ENCODE measurements around the gene E2F4.
A peak's percentile ranks its signal among the peaks of the same experiment; 100 is the strongest.

Gene E2F4

DNA sequence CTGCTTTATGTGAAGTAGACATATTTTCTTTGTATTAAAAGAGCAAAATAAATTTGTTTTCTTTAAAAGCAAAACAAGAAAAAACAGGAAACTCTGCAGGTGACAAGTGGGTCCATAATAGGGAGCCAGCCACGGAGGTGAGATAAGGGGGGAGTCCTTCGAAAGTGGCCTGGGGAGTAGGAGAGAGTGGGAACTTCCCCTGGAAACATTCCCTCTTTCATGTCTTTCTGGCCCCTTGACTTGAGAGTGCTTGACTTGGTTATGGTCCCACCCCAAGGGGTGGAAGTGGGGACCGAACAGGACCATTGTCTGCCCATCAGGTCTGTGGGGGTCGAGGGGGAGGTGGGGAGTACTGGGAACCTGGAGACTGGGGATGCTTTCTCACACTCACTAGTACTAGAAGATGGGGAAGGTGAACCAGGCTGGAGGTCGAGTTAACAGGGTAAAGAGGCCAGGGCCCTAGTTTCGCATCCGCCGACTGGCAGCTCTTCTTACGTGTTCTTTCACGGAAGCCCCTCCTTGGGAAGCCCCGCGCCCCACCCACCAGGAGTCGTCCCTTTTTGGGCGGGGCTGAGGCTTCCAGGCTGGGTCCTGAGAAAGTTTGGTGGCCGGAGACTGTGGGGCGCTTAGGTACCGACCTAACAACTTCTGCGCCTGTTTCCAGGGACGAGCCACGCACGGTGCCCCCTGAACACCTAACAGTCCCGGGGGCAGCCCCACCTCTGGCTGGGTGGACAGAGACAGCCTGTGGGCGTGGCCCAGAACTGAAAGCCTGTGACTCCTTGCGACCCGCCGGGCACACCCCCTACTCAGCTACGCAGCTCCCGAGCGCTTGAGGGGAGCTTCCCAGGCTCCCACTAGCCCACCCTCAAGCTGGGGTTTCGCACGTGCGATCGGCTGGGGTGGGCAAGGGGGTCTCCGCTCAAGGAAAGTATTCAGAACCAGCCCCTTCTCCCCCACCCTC, 33.0 kb upstream of the E2F4 start:
- TF ChIP-seq, protein P1, sequence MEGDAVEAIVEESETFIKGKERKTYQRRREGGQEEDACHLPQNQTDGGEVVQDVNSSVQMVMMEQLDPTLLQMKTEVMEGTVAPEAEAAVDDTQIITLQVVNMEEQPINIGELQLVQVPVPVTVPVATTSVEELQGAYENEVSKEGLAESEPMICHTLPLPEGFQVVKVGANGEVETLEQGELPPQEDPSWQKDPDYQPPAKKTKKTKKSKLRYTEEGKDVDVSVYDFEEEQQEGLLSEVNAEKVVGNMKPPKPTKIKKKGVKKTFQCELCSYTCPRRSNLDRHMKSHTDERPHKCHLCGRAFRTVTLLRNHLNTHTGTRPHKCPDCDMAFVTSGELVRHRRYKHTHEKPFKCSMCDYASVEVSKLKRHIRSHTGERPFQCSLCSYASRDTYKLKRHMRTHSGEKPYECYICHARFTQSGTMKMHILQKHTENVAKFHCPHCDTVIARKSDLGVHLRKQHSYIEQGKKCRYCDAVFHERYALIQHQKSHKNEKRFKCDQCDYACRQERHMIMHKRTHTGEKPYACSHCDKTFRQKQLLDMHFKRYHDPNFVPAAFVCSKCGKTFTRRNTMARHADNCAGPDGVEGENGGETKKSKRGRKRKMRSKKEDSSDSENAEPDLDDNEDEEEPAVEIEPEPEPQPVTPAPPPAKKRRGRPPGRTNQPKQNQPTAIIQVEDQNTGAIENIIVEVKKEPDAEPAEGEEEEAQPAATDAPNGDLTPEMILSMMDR (IDR thresholded peaks at IDR 0.05; ENCODE audit: low read depth, low read length, missing control alignments) = no peak
- H3K4me3 ChIP-seq (replicated peaks; ENCODE audit: low read depth, low read length) = peak overlapping the region; percentile 79
- DNase-seq (ENCODE audit: extremely low read depth, low read depth) = no peak

DNA sequence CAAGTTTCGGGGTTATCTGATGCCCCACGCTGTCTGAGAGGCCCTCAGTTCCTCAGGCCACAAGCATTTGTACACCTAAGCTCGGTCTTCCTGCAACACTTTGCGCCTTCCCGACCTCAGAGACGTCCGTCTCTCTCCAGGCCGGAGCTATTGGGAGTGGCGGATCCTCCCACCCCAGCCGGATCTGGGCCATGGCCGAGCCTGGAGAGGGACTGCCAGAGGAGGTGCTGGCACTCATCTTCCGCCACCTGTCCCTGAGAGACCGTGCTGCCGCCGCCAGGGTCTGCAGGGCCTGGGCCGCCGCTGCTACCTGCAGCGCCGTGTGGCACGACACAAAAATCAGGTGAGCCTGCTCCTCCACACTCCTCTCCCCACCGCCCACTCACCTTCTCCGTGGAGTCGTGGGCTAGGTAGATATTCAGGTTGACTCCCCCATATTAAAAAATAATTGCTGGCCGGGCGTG, 30.3 kb upstream of the E2F4 start:
- TF ChIP-seq, protein P1 (IDR thresholded peaks at IDR 0.05; ENCODE audit: low read depth, low read length, missing control alignments) = no peak
- H3K4me3 ChIP-seq (replicated peaks; ENCODE audit: low read depth, low read length) = peak overlapping the region; percentile 79; the same call in 1 of the 2 replicates
- DNase-seq (ENCODE audit: extremely low read depth, low read depth) = no peak

DNA sequence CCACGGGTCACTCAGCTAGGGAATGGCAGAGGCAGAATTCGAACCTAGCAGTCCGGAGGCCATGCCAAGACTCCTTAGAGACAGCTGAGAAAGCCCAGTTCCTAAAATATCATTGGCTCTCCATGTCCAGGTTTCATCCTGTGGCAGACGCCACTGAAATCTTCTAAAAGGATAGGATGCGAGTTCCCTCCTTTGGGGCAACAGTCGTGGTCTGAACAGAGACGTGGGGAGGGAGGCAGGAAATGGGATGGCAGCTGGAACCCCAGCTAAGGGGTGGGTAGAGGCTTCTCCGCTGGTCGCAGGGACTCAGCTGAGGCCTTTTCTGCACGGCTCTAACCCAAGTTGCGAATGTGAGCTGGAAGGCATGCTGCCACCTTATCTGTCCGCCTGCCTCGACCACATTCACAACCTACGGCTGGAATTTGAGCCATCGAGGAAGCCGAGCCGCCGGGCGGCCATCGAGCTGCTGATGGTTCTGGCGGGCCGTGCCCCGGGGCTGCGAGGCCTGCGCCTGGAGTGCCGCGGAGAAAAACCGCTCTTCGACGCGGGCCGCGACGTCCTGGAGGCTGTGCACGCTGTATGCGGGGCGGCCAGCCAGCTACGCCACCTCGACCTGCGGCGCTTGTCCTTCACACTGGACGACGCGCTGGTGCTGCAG, 29.3 kb upstream of the E2F4 start:
- H3K4me3 ChIP-seq (replicated peaks; ENCODE audit: low read depth, low read length) = no peak overlapping the region
- no peak for DNase-seq (ENCODE audit: extremely low read depth, low read depth)
- TF ChIP-seq, protein P1 (IDR thresholded peaks at IDR 0.05; ENCODE audit: low read depth, low read length, missing control alignments) = no peak

DNA sequence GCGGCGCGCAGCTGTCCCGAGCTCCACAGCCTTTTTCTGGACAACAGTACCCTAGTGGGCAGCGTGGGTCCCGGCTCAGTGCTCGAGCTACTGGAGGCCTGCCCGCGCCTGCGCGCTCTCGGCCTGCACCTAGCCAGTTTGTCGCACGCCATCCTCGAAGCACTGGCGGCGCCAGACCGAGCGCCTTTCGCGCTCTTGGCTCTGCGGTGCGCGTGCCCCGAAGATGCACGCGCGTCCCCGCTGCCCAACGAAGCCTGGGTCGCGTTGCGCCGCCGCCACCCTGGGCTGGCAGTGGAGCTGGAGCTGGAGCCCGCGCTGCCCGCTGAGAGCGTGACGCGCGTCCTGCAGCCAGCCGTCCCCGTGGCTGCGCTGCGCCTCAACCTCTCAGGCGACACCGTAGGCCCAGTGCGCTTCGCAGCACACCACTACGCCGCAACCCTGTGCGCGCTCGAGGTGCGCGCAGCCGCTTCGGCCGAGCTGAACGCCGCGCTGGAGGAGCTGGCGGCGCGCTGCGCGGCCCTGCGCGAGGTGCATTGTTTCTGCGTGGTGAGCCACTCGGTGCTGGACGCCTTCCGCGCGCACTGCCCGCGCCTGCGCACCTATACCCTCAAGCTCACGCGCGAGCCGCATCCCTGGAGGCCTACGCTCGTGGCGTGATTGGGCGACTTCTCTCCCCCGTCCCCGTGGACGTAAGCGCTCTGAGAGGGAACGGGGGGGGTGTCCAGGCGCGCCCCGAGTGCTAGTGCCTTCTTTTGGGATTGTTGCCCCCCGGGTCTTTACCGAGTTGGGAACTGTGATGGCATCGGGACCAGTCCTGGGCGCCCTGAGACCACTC, 28.6 kb upstream of the E2F4 start:
- H3K4me3 ChIP-seq (replicated peaks; ENCODE audit: low read depth, low read length) = peak overlapping the region; percentile 15
- DNase-seq (ENCODE audit: extremely low read depth, low read depth) = no peak

DNA sequence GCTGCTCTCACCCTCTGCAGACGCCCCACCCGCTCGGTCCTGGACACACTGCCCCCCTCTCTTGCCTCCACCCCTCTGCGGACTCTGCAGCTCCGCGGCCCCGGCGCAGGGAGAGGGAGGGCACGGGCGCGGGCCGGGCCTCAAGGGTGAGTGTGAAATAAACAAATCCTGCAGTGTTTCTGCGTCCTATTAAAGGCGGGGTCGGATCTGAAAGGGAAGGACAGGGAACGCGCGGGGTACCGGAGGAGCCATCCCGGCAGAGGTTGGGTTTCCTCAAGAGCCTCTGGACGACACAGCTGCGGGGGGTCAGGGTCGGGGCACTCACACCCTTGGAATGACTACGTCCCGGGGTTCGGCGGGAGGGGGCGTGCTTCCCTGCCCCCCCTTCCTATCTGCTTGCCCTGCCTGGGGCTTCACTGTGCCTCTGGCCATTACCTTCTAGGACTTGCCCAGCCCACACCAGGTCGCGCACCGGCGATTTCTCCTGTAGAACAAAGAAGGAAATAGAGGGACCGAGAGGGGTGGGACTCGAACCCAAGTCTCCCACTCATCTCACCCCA, 27.9 kb upstream of the E2F4 start:
- TF ChIP-seq, protein P1 (IDR thresholded peaks at IDR 0.05; ENCODE audit: low read depth, low read length, missing control alignments) = no peak
- no peak for DNase-seq (ENCODE audit: extremely low read depth, low read depth)
- H3K4me3 ChIP-seq (replicated peaks; ENCODE audit: low read depth, low read length) = peak overlapping the region; percentile 15; the same call in 1 of the 2 replicates

More for the DNA sequence above, 28.6 kb upstream of the E2F4 start:
- TF ChIP-seq, protein P1 (IDR thresholded peaks at IDR 0.05; ENCODE audit: low read depth, low read length, missing control alignments) = no peak

DNA sequence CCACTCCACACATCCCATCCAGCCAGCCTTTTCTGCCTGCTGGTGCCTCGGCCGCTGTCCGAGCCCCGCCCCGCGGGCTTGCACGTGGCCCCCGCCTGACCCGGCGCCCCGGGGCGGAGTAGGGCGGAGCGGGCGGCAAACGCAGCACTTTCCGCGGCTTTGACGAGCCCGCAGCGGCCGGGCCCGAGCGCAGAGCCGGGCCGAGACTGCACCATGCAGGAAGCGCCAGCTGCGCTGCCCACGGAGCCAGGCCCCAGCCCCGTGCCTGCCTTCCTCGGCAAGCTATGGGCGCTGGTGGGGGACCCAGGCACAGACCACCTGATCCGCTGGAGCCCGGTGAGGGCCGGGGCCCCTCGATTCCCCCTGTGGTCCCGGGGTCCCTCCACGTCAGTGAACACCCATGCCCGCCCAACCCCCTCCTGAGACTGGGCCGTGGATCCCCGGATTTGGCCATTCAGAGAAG, 27.3 kb upstream of the E2F4 start, which contains the start of gene HSF4:
Gene HSF4 (plus strand): TSS at position 147 of the 463 bp plus-strand sequence. CDS start 67 bp downstream, at position 214.
- no peak for DNase-seq (ENCODE audit: extremely low read depth, low read depth)
- TF ChIP-seq, protein P1 (IDR thresholded peaks at IDR 0.05; ENCODE audit: low read depth, low read length, missing control alignments) = no peak
- H3K4me3 ChIP-seq (replicated peaks; ENCODE audit: low read depth, low read length) = peak within 1 kb of the TSS; percentile 15; the same call in 1 of the 2 replicates
